GM23338 (cell line): ENCODE results near the gene SRGN. TPM values are rescaled to one million over a fixed set of nuclear protein-coding genes. Genes with fewer than 3 reads are reported as not detected.

Experiments used
- ATAC-seq: fragments of 200-7000 bp; cut with Tn5 transposase; 3 replicates; pipeline ENCODE4 v1.9.1; 2020
- DNase-seq: peaks from one replicate; pipeline ENCODE4 v3.0.0-alpha.2; 2015; ENCODE audit warnings: low spot score
- H2AFZ ChIP-seq: fragments of 200-600 bp; sonication (generic); 2 replicates; pipeline ENCODE4 v1.8.0; 2016; ENCODE audit warnings: antibody characterized with exemption, mild to moderate bottlenecking, moderate library complexity
- H3F3A ChIP-seq: fragments of 200-600 bp; sonication (generic); replicated peaks from 2 replicates; pipeline ENCODE4 v1.8.0; 2017; ENCODE audit warnings: antibody characterized with exemption, mixed run types, low read depth
- H3K27ac ChIP-seq: fragments of 200-600 bp; sonication (generic); 2 replicates; pipeline ENCODE4 v1.6.1; 2016; ENCODE audit warnings: low read depth
- H3K27me3 ChIP-seq: fragments of 200-600 bp; sonication (generic); 2 replicates; pipeline ENCODE4 v1.8.0; 2016; ENCODE audit warnings: mild to moderate bottlenecking, mixed run types, moderate library complexity; ENCODE audit not compliant: insufficient read depth
- H3K36me3 ChIP-seq: fragments of 200-600 bp; sonication (generic); 2 replicates; pipeline ENCODE4 v1.8.0; 2016; ENCODE audit warnings: mild to moderate bottlenecking; ENCODE audit not compliant: insufficient read depth
- H3K4me1 ChIP-seq: fragments of 200-600 bp; sonication (generic); 2 replicates; pipeline ENCODE4 v1.8.0; 2016; ENCODE audit warnings: mild to moderate bottlenecking, moderate library complexity; ENCODE audit not compliant: insufficient read depth
- H3K4me2 ChIP-seq: fragments of 200-600 bp; sonication (generic); 2 replicates; pipeline ENCODE4 v1.7.1; 2017; ENCODE audit warnings: mixed run types
- H3K4me3 ChIP-seq: fragments of 200-600 bp; sonication (generic); 2 replicates; pipeline ENCODE4 v1.6.1; 2016; ENCODE audit warnings: mixed run types
- H3K79me2 ChIP-seq: fragments of 200-600 bp; sonication (generic); replicated peaks from 2 replicates; pipeline ENCODE4 v1.8.0; 2017; ENCODE audit warnings: mild to moderate bottlenecking; ENCODE audit not compliant: insufficient read depth
- H3K9me2 ChIP-seq: fragments of 200-600 bp; sonication (generic); 2 replicates; pipeline ENCODE4 v1.8.0; 2017; ENCODE audit not compliant: insufficient read depth
- H4K20me1 ChIP-seq: fragments of 200-600 bp; sonication (generic); replicated peaks from 2 replicates; pipeline ENCODE4 v1.8.0; 2017; ENCODE audit warnings: mild to moderate bottlenecking; ENCODE audit not compliant: insufficient read depth
- H3K27ac Mint-ChIP-seq: 2 replicates; pipeline ENCODE4 v1.8.0; 2020; ENCODE audit warnings: inconsistent platforms, mild to moderate bottlenecking, moderate library complexity, mixed read lengths
- H3K27me3 Mint-ChIP-seq: 3 replicates; pipeline ENCODE4 v1.8.0; 2022; ENCODE audit warnings: low read depth, mild to moderate bottlenecking, moderate library complexity, mixed read lengths, inconsistent platforms; ENCODE audit not compliant: insufficient read depth, poor library complexity
- H3K36me3 Mint-ChIP-seq: 3 replicates; pipeline ENCODE4 v1.8.0; 2021; ENCODE audit warnings: low read depth, mild to moderate bottlenecking, inconsistent platforms, moderate library complexity, mixed read lengths
- H3K4me1 Mint-ChIP-seq: 3 replicates; pipeline ENCODE4 v1.8.0; 2020; ENCODE audit warnings: mild to moderate bottlenecking, inconsistent platforms, mixed read lengths
- H3K4me3 Mint-ChIP-seq: 3 replicates; pipeline ENCODE4 v1.8.0; 2021; ENCODE audit warnings: moderate library complexity, mild to moderate bottlenecking, inconsistent platforms, mixed read lengths
- H3K9me3 Mint-ChIP-seq: 3 replicates; pipeline ENCODE4 v1.8.0; 2020; ENCODE audit warnings: moderate library complexity, mild to moderate bottlenecking, inconsistent platforms, mixed read lengths
- CREB1 ChIP-seq: fragments of 250-450 bp; sonication (Bioruptor Pico); IDR thresholded peaks from 2 replicates; pipeline ENCODE4 v1.5.0; 2020; ENCODE audit warnings: low read depth, mild to moderate bottlenecking, moderate library complexity
- EZH2 ChIP-seq: fragments of 200-600 bp; sonication (generic); IDR thresholded peaks from one replicate; pipeline ENCODE4 v1.8.0; 2017; ENCODE audit warnings: antibody characterized with exemption, mild to moderate bottlenecking, low read depth; ENCODE audit not compliant: unreplicated experiment
- EZH2phosphoT487 ChIP-seq: fragments of 200-600 bp; sonication (generic); IDR thresholded peaks from one replicate; pipeline ENCODE4 v1.8.1; 2018; ENCODE audit warnings: antibody characterized with exemption; ENCODE audit not compliant: unreplicated experiment
- NANOG ChIP-seq: IDR thresholded peaks from 2 replicates; pipeline ENCODE4 v1.6.1; 2016; ENCODE audit warnings: antibody characterized with exemption, borderline replicate concordance
- POLR2AphosphoS5 ChIP-seq: IDR thresholded peaks from 2 replicates; pipeline ENCODE4 v1.6.1; 2016; ENCODE audit warnings: antibody characterized with exemption, low read depth
- STAT1 ChIP-seq: IDR thresholded peaks from one replicate; pipeline ENCODE4 v1.6.1; 2016; ENCODE audit warnings: antibody characterized with exemption; ENCODE audit not compliant: unreplicated experiment
- ZNF114 ChIP-seq: fragments of 250-450 bp; sonication (Bioruptor Pico); IDR thresholded peaks from 2 replicates; pipeline ENCODE4 v1.5.0; 2020; ENCODE audit warnings: mild to moderate bottlenecking, moderate library complexity
- ZNF331 ChIP-seq: fragments of 250-450 bp; sonication (Bioruptor Pico); IDR thresholded peaks from 2 replicates; pipeline ENCODE4 v1.5.0; 2020; ENCODE audit warnings: low read depth, mild to moderate bottlenecking, moderate library complexity
- polyA plus RNA-seq: library from polyadenylated mRNA; unstranded; fragments of >200 nt; fragmentation: Nextera tagmentation; extraction: Ambion mirVana; gene quantifications from 2 replicates; pipeline ENCODE4 v1.2.1, GENCODE V29; 2016
- total RNA-seq: library from RNA; depleted of rRNA; stranded (reverse); fragments of >200 nt; shearing (Covaris generic); gene quantifications from 2 replicates; pipeline ENCODE4 v1.2.3, GENCODE V29; 2014
- TF ChIP-seq, protein P1 (sequence below): IDR thresholded peaks from one replicate; pipeline ENCODE4 v1.6.1; 2018; ENCODE audit warnings: antibody characterized with exemption; ENCODE audit not compliant: unreplicated experiment
- TF ChIP-seq, protein P2 (sequence below), 2 experiments: fragments of 200-600 bp in 1 of 2; sonication (generic) in 1 of 2; conservative IDR thresholded peaks; 2 replicates each; pipeline versions ENCODE4 v1.5.1 to v1.6.1; 2016 to 2017; ENCODE audit warnings: antibody characterized with exemption in 2 of 2, low read depth in 2 of 2, mild to moderate bottlenecking in 2 of 2, moderate library complexity in 1 of 2
- TF ChIP-seq, protein P3 (sequence below): IDR thresholded peaks from 2 replicates; pipeline ENCODE4 v1.6.1; 2016; ENCODE audit warnings: antibody characterized with exemption
- TF ChIP-seq, protein P4 (sequence below): fragments of 250-450 bp; sonication (Bioruptor Pico); IDR thresholded peaks from 2 replicates; pipeline ENCODE4 v1.5.0; 2020; ENCODE audit warnings: mild to moderate bottlenecking, moderate library complexity

The SRGN gene
- total and polyA plus RNA-seq, 2 experiments from 2014 or later: not detected

DNA sequence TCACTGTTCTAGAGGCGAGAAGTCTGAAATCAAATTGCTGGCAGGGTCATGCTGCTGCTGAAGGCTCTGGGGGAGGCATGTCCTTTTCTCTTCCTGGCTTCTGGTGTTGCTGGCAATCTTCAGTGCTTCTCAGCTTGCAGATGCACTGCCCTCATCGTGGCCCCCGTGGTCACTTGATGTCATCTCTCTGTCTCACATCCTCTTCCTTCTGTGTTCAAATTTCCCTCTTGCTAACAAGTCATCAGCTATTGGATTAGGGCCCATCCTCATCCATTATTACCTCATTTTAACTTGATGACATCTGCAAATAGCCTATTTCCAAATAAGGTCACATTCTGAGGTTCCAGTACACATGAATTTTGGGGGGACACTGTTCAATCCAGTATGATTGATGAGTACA, 36.6 kb upstream of the SRGN start:
- Mint-ChIP-seq H3K4me3 (no peak overlapping the region), H3K4me1 (no peaks in the 10 kb centered on the region; the same call in 1 of the 3 replicates), H3K9me3 (no peaks in the 10 kb centered on the region), H3K36me3 (no peaks in the 10 kb centered on the region; the same call in 2 of the 3 replicates), H3K27ac (no peak overlapping the region), H3K27me3 (peaks cover 10% of the 10 kb centered on the region)
- Histone ChIP-seq H3K79me2 (no peaks in the 10 kb centered on the region), H2AFZ (no peak overlapping the region), H3K4me1 (no peaks in the 10 kb centered on the region), H3F3A (no peaks in the 10 kb centered on the region), H3K4me3 (no peak overlapping the region), H3K4me2 (no peak overlapping the region), H3K27ac (no peak overlapping the region), H4K20me1 (no peaks in the 10 kb centered on the region), H3K27me3 (no peaks in the 10 kb centered on the region), H3K9me2 (no peaks in the 10 kb centered on the region), H3K36me3 (no peaks in the 10 kb centered on the region)
- no peak for ATAC-seq
- no peak for DNase-seq
- TF ChIP-seq, protein P1, sequence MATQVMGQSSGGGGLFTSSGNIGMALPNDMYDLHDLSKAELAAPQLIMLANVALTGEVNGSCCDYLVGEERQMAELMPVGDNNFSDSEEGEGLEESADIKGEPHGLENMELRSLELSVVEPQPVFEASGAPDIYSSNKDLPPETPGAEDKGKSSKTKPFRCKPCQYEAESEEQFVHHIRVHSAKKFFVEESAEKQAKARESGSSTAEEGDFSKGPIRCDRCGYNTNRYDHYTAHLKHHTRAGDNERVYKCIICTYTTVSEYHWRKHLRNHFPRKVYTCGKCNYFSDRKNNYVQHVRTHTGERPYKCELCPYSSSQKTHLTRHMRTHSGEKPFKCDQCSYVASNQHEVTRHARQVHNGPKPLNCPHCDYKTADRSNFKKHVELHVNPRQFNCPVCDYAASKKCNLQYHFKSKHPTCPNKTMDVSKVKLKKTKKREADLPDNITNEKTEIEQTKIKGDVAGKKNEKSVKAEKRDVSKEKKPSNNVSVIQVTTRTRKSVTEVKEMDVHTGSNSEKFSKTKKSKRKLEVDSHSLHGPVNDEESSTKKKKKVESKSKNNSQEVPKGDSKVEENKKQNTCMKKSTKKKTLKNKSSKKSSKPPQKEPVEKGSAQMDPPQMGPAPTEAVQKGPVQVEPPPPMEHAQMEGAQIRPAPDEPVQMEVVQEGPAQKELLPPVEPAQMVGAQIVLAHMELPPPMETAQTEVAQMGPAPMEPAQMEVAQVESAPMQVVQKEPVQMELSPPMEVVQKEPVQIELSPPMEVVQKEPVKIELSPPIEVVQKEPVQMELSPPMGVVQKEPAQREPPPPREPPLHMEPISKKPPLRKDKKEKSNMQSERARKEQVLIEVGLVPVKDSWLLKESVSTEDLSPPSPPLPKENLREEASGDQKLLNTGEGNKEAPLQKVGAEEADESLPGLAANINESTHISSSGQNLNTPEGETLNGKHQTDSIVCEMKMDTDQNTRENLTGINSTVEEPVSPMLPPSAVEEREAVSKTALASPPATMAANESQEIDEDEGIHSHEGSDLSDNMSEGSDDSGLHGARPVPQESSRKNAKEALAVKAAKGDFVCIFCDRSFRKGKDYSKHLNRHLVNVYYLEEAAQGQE: no peak
- TF ChIP-seq POLR2AphosphoS5 (no peak), EZH2phosphoT487 (no peak), ZNF114 (CRISPR knock-in tag) (no peak), ZNF331 (no peak), EZH2 (no peak), NANOG (no peak), CREB1 (CRISPR knock-in tag) (no peak), STAT1 (no peak)
- TF ChIP-seq, protein P2, sequence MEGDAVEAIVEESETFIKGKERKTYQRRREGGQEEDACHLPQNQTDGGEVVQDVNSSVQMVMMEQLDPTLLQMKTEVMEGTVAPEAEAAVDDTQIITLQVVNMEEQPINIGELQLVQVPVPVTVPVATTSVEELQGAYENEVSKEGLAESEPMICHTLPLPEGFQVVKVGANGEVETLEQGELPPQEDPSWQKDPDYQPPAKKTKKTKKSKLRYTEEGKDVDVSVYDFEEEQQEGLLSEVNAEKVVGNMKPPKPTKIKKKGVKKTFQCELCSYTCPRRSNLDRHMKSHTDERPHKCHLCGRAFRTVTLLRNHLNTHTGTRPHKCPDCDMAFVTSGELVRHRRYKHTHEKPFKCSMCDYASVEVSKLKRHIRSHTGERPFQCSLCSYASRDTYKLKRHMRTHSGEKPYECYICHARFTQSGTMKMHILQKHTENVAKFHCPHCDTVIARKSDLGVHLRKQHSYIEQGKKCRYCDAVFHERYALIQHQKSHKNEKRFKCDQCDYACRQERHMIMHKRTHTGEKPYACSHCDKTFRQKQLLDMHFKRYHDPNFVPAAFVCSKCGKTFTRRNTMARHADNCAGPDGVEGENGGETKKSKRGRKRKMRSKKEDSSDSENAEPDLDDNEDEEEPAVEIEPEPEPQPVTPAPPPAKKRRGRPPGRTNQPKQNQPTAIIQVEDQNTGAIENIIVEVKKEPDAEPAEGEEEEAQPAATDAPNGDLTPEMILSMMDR (conservative IDR thresholded peaks at IDR 0.05; ENCODE audit: low read depth in 2 of 2): no peak
- TF ChIP-seq, protein P3, sequence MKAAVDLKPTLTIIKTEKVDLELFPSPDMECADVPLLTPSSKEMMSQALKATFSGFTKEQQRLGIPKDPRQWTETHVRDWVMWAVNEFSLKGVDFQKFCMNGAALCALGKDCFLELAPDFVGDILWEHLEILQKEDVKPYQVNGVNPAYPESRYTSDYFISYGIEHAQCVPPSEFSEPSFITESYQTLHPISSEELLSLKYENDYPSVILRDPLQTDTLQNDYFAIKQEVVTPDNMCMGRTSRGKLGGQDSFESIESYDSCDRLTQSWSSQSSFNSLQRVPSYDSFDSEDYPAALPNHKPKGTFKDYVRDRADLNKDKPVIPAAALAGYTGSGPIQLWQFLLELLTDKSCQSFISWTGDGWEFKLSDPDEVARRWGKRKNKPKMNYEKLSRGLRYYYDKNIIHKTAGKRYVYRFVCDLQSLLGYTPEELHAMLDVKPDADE: no peak
- TF ChIP-seq, protein P4, sequence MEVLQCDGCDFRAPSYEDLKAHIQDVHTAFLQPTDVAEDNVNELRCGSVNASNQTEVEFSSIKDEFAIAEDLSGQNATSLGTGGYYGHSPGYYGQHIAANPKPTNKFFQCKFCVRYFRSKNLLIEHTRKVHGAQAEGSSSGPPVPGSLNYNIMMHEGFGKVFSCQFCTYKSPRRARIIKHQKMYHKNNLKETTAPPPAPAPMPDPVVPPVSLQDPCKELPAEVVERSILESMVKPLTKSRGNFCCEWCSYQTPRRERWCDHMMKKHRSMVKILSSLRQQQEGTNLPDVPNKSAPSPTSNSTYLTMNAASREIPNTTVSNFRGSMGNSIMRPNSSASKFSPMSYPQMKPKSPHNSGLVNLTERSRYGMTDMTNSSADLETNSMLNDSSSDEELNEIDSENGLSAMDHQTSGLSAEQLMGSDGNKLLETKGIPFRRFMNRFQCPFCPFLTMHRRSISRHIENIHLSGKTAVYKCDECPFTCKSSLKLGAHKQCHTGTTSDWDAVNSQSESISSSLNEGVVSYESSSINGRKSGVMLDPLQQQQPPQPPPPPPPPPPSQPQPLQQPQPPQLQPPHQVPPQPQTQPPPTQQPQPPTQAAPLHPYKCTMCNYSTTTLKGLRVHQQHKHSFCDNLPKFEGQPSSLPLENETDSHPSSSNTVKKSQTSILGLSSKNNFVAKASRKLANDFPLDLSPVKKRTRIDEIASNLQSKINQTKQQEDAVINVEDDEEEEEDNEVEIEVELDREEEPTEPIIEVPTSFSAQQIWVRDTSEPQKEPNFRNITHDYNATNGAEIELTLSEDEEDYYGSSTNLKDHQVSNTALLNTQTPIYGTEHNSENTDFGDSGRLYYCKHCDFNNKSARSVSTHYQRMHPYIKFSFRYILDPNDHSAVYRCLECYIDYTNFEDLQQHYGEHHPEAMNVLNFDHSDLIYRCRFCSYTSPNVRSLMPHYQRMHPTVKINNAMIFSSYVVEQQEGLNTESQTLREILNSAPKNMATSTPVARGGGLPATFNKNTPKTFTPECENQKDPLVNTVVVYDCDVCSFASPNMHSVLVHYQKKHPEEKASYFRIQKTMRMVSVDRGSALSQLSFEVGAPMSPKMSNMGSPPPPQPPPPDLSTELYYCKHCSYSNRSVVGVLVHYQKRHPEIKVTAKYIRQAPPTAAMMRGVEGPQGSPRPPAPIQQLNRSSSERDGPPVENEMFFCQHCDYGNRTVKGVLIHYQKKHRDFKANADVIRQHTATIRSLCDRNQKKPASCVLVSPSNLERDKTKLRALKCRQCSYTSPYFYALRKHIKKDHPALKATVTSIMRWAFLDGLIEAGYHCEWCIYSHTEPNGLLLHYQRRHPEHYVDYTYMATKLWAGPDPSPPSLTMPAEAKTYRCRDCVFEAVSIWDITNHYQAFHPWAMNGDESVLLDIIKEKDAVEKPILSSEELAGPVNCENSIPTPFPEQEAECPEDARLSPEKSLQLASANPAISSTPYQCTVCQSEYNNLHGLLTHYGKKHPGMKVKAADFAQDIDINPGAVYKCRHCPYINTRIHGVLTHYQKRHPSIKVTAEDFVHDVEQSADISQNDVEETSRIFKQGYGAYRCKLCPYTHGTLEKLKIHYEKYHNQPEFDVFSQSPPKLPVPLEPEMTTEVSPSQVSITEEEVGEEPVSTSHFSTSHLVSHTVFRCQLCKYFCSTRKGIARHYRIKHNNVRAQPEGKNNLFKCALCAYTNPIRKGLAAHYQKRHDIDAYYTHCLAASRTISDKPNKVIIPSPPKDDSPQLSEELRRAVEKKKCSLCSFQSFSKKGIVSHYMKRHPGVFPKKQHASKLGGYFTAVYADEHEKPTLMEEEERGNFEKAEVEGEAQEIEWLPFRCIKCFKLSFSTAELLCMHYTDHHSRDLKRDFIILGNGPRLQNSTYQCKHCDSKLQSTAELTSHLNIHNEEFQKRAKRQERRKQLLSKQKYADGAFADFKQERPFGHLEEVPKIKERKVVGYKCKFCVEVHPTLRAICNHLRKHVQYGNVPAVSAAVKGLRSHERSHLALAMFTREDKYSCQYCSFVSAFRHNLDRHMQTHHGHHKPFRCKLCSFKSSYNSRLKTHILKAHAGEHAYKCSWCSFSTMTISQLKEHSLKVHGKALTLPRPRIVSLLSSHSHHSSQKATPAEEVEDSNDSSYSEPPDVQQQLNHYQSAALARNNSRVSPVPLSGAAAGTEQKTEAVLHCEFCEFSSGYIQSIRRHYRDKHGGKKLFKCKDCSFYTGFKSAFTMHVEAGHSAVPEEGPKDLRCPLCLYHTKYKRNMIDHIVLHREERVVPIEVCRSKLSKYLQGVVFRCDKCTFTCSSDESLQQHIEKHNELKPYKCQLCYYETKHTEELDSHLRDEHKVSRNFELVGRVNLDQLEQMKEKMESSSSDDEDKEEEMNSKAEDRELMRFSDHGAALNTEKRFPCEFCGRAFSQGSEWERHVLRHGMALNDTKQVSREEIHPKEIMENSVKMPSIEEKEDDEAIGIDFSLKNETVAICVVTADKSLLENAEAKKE (CRISPR knock-in tag): no peak
